Thoracic aorta (tissue), 2 donors: ENCODE data around the gene SCUBE1. TPM values are rescaled to one million over a fixed set of nuclear protein-coding genes. Genes with fewer than 3 reads are reported as not detected.

Source experiments
- ATAC-seq: fragments of 150-250 bp; one replicate; pipeline ENCODE4 v1.8.0; 2017; ENCODE audit warnings: low read depth; ENCODE audit not compliant: insufficient number of reproducible peaks, low FRiP score
- DNase-seq: peaks from one replicate; pipeline ENCODE4 v3.0.0-alpha.2; 2020; ENCODE audit warnings: low spot score
- H3K27ac ChIP-seq, 2 donors: fragments of 200-600 bp; sonication (generic); 1 replicate in 1 of 2; 2 replicates in 1 of 2; pipeline ENCODE4 v1.5.1; 2016; ENCODE audit warnings: mild to moderate bottlenecking in 2 of 2, moderate library complexity in 2 of 2
- H3K27me3 ChIP-seq: fragments of 200-600 bp; sonication (generic); replicated peaks from 2 replicates; pipeline ENCODE4 v1.6.0; 2016; ENCODE audit warnings: mild to moderate bottlenecking; ENCODE audit not compliant: insufficient read depth
- H3K36me3 ChIP-seq: fragments of 200-600 bp; sonication (generic); one replicate; pipeline ENCODE4 v1.5.1; 2016
- H3K4me1 ChIP-seq, 2 donors: fragments of 200-600 bp; sonication (generic); 1 replicate in 1 of 2; 2 replicates in 1 of 2; pipeline versions ENCODE4 v1.5.1 to v1.6.0; 2016; ENCODE audit warnings: low read depth in 2 of 2, mild to moderate bottlenecking in 1 of 2; ENCODE audit not compliant: control insufficient read depth in 1 of 2
- H3K4me3 ChIP-seq: fragments of 200-600 bp; sonication (generic); 2 replicates; pipeline ENCODE4 v1.5.1; 2016; ENCODE audit warnings: mild to moderate bottlenecking
- H3K9me3 ChIP-seq: fragments of 200-600 bp; sonication (generic); 2 replicates; pipeline ENCODE4 v1.5.1; 2016
- CTCF ChIP-seq: fragments of 200-600 bp; sonication (generic); IDR thresholded peaks from one replicate; pipeline ENCODE4 v1.5.1; 2019; ENCODE audit warnings: antibody characterized with exemption
- total RNA-seq, 2 donors: library from RNA; depleted of rRNA; stranded (reverse); fragments of >200 nt; gene quantifications; one replicate each; pipeline versions ENCODE4 v1.1.0 to v1.2.3, GENCODE V29; 2016

Gene SCUBE1
- total RNA-seq, 2 donors from 2014 or later = 6.0 to 25.0 TPM

GRCh38 chr22:43293259-43293654 lies 49.9 kb downstream of the SCUBE1 start:
- no peak for TF ChIP-seq CTCF
- ATAC-seq = no peak
- H3K4me3 ChIP-seq = no peak overlapping the region

GRCh38 chr22:43292630-43293018 lies 50.5 kb downstream of the SCUBE1 start:
- H3K4me1 ChIP-seq = peaks cover 26 to 74% of the 10 kb centered on the region in 2 donors
- H3K27me3 ChIP-seq = no peaks in the 10 kb centered on the region
- no peak overlapping the region for H3K4me3 ChIP-seq
- no peaks in the 10 kb centered on the region for H3K36me3 ChIP-seq
- H3K27ac ChIP-seq = no peak overlapping the region
- no peak for TF ChIP-seq CTCF
- H3K9me3 ChIP-seq = no peaks in the 10 kb centered on the region
- no peak for ATAC-seq
- no peak for DNase-seq

More at GRCh38 chr22:43293259-43293654, 49.9 kb downstream of the SCUBE1 start:
- Histone ChIP-seq H3K9me3 (no peaks in the 10 kb centered on the region), H3K27me3 (no peaks in the 10 kb centered on the region), H3K4me1 (peaks cover 29 to 80% of the 10 kb centered on the region in 2 donors), H3K27ac (no peak overlapping the region), H3K36me3 (no peaks in the 10 kb centered on the region)
- DNase-seq = no peak

DNA sequence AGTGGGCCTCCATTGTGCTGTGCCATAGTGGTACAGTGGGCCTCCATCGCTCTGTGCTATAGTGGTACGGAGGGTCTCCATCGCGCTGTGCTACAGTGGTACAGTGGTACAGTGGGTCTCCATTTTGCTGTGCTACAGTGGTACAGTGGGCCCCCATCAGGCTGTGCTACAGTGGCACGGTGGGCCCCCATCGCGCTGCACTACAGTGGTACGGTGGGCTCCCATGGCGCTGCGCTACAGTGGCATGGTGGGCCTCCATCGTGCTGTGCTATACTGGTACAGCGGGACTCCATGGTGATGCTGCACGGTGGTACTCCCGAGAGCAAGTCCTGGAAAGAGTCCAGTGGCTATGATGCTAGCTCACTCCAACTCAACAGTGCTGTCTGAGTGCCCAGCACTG lies 51.8 kb downstream of the SCUBE1 start:
- DNase-seq (no peak), ATAC-seq (no peak)
- Histone ChIP-seq H3K4me1 (peaks cover 16 to 62% of the 10 kb centered on the region in 2 donors), H3K36me3 (no peaks in the 10 kb centered on the region), H3K27ac (no peak overlapping the region), H3K9me3 (no peaks in the 10 kb centered on the region), H3K27me3 (no peaks in the 10 kb centered on the region), H3K4me3 (no peak overlapping the region)
- TF ChIP-seq CTCF = no peak

DNA sequence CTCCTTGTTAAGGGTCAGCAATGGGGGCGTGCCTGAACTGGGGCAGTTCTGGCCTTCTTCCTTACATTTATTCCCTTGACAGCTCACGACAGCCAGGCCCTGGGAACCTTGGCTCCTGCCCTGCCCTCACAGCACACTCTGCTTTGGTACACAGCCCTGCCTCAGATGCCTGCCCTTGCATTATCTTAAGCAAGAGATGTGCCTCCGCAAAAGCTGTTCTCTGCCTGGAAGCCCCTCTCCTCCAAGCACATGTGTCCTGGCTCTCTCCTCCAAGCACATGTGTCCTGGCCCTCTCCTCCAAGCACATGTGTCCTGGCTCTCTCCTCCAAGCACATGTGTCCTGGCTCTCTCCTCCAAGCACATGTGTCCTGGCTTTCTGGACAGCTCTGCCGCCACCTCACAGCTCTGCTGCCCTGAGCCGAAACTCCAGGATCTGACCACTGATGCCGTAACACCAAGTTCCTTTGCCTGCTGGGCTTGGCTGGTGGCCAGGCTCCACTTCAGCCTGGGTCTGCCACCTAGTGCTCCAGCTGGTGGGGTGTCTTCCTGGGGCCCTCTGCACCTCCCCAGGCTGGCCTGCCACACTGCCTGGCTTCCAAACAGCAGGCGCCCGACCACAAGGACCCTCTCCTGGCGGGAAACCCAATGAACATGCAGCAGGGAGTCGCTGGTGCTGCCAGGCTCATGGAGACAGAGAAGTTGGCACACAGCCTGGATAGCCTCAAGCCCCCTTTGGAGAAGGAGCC lies 53.0 kb downstream of the SCUBE1 start:
- DNase-seq (no peak), ATAC-seq (peak; percentile 35)
- Histone ChIP-seq H3K27me3 (no peaks in the 10 kb centered on the region), H3K4me1 (peaks cover 15 to 49% of the 10 kb centered on the region in 2 donors), H3K36me3 (no peaks in the 10 kb centered on the region), H3K27ac (peak overlapping the region; percentile 68 to 70), H3K9me3 (no peaks in the 10 kb centered on the region), H3K4me3 (peak overlapping the region; percentile 62)
- no peak for TF ChIP-seq CTCF

- H3K9me3 ChIP-seq = no peaks in the 10 kb centered on the region
- no peak for DNase-seq
- TF ChIP-seq CTCF = no peak
- peaks cover 15 to 44% of the 10 kb centered on the region in 2 donors for H3K4me1 ChIP-seq
- H3K36me3 ChIP-seq = no peaks in the 10 kb centered on the region
- H3K4me3 ChIP-seq = peak overlapping the region; percentile 62
- peak overlapping the region; percentile 68 to 70 for H3K27ac ChIP-seq
- no peaks in the 10 kb centered on the region for H3K27me3 ChIP-seq
- ATAC-seq = no peak
Measured at GRCh38 chr22:43289531-43289963, 53.6 kb downstream of the SCUBE1 start.
